CD14-positive monocyte (primary cell): ENCODE measurements around the gene METTL1. TPM values are rescaled to one million over a fixed set of nuclear protein-coding genes. Genes with fewer than 3 reads are reported as not detected.

Experiments
- DNase-seq, 3 donors: peaks; one replicate each; pipeline ENCODE4 v3.0.0-alpha.2; 2011 to 2022
- H2AFZ ChIP-seq: 2 replicates; pipeline ENCODE4 v1.6.0; 2012; ENCODE audit warnings: mild to moderate bottlenecking, low read depth, low read length, inconsistent platforms; ENCODE audit not compliant: insufficient read depth, poor library complexity, severe bottlenecking
- H3K27ac ChIP-seq, 2 donors: 1 replicate in 1 of 2; 2 replicates in 1 of 2; pipeline ENCODE4 v1.5.1; 2012 to 2013; ENCODE audit warnings: low read length in 2 of 2, control low read depth in 1 of 2, inconsistent platforms in 1 of 2, low read depth in 1 of 2, mild to moderate bottlenecking in 1 of 2
- H3K27me3 ChIP-seq, 2 donors: one replicate each; pipeline versions ENCODE4 v1.6.0 to v1.6.1; 2011 to 2013; ENCODE audit warnings: low read length in 2 of 2; ENCODE audit not compliant: control insufficient read depth in 2 of 2, insufficient read depth in 2 of 2
- H3K36me3 ChIP-seq, 2 donors: replicated peaks in 1 of 2; 1 replicate in 1 of 2; 2 replicates in 1 of 2; pipeline versions ENCODE4 v1.5.1 to v1.6.1; 2012 to 2013; ENCODE audit warnings: low read length in 2 of 2, control low read depth in 1 of 2, inconsistent platforms in 1 of 2, mild to moderate bottlenecking in 1 of 2; ENCODE audit not compliant: insufficient read depth in 2 of 2, control insufficient read depth in 1 of 2
- H3K4me1 ChIP-seq, 2 donors: 1 replicate in 1 of 2; 2 replicates in 1 of 2; pipeline versions ENCODE4 v1.5.1 to v1.6.1; 2012 to 2013; ENCODE audit warnings: low read length in 2 of 2, control low read depth in 1 of 2, inconsistent platforms in 1 of 2, mild to moderate bottlenecking in 1 of 2, moderate library complexity in 1 of 2; ENCODE audit not compliant: insufficient read depth in 2 of 2, control insufficient read depth in 1 of 2
- H3K4me2 ChIP-seq: replicated peaks from 2 replicates; pipeline ENCODE3; 2012; ENCODE audit warnings: low read length, moderate library complexity, mild to moderate bottlenecking; ENCODE audit not compliant: poor library complexity, severe bottlenecking; ENCODE audit errors: extremely low read depth
- H3K4me3 ChIP-seq, 3 experiments: fragments of 200-600 bp in 1 of 3; sonication (generic) in 1 of 3; replicated peaks in 1 of 3; 1 replicate in 2 of 3; 2 replicates in 1 of 3; pipeline ENCODE4 v1.5.1; 2011 to 2013; ENCODE audit warnings: low read length in 3 of 3, mild to moderate bottlenecking in 3 of 3, control low read depth in 2 of 3, low read depth in 2 of 3, inconsistent platforms in 1 of 3, moderate library complexity in 1 of 3
- H3K79me2 ChIP-seq: 2 replicates; pipeline ENCODE4 v1.6.0; 2012; ENCODE audit warnings: mild to moderate bottlenecking, control low read depth, inconsistent platforms, low read length, moderate library complexity; ENCODE audit not compliant: insufficient read depth
- H3K9ac ChIP-seq: 2 replicates; pipeline ENCODE4 v1.6.0; 2017; ENCODE audit warnings: low read length, mild to moderate bottlenecking; ENCODE audit not compliant: insufficient read depth, poor library complexity, severe bottlenecking
- H3K9me3 ChIP-seq, 2 donors: replicated peaks in 1 of 2; 1 replicate in 1 of 2; 2 replicates in 1 of 2; pipeline versions ENCODE4 v1.5.1 to v1.6.1; 2012 to 2013; ENCODE audit warnings: low read length in 2 of 2, control low read depth in 1 of 2; ENCODE audit not compliant: control insufficient read depth in 1 of 2, insufficient read depth in 1 of 2
- H4K20me1 ChIP-seq: 2 replicates; pipeline ENCODE4 v1.6.0; 2012; ENCODE audit warnings: mild to moderate bottlenecking, low read length, control low read depth, moderate library complexity; ENCODE audit not compliant: insufficient read depth
- H3K27ac Mint-ChIP-seq, 7 donors: one replicate each; pipeline ENCODE4 v1.8.0; 2020; ENCODE audit warnings: mild to moderate bottlenecking in 7 of 7, mixed read lengths in 7 of 7, moderate library complexity in 6 of 7, inconsistent platforms in 2 of 7
- H3K27me3 Mint-ChIP-seq, 3 donors: one replicate each; pipeline ENCODE4 v1.8.0; 2021 to 2022; ENCODE audit warnings: low read depth in 3 of 3, mild to moderate bottlenecking in 3 of 3, mixed read lengths in 3 of 3, moderate library complexity in 3 of 3, inconsistent platforms in 1 of 3
- H3K36me3 Mint-ChIP-seq, 2 donors: one replicate each; pipeline ENCODE4 v1.8.0; 2020; ENCODE audit warnings: mixed read lengths in 2 of 2, inconsistent platforms in 1 of 2, mild to moderate bottlenecking in 1 of 2
- H3K4me1 Mint-ChIP-seq: one replicate; pipeline ENCODE4 v1.8.0; 2020; ENCODE audit warnings: mild to moderate bottlenecking, mixed read lengths
- H3K4me3 Mint-ChIP-seq, 2 donors: one replicate each; pipeline ENCODE4 v1.8.0; 2020; ENCODE audit warnings: mild to moderate bottlenecking in 2 of 2, mixed read lengths in 2 of 2, moderate library complexity in 1 of 2
- H3K9me3 Mint-ChIP-seq, 7 donors: one replicate each; pipeline ENCODE4 v1.8.0; 2020 to 2022; ENCODE audit warnings: mixed read lengths in 7 of 7, mild to moderate bottlenecking in 6 of 7, moderate library complexity in 6 of 7, inconsistent platforms in 2 of 7
- WGBS: methylation state at CpG from one replicate; pipeline ENCODE4 v1.1.5; 2013; ENCODE audit warnings: missing lambda C conversion rate; ENCODE audit not compliant: insufficient coverage; 5-methylcytosine and 5-hydroxymethylcytosine counted together
- intact Hi-C, 2 donors: fragments of 100-400 bp; cut with micrococcal nuclease; formaldehyde crosslinking; loops; one replicate each; pipeline versions ENCODE4 v1.15.0 to v1.15.1; 2023
- polyA plus RNA-seq, 3 donors: library from polyadenylated mRNA; depleted of rRNA in 1 of 3; unstranded in 2 of 3; stranded (reverse) in 1 of 3; fragments of 300-500 nt in 2 of 3; fragments of >200 nt in 1 of 3; fragmentation: Illumina TruSeq in 2 of 3; gene quantifications; 1 replicate in 2 of 3; 2 replicates in 1 of 3; pipeline ENCODE4 v1.2.3, GENCODE V29; 2012 to 2021
- TF ChIP-seq, protein P1 (sequence below): fragments of 200-600 bp; IDR thresholded peaks from one replicate; pipeline ENCODE4 v1.8.0; 2022; ENCODE audit warnings: antibody characterized with exemption, mild to moderate bottlenecking

The METTL1 gene
- polyA plus RNA-seq, 3 donors, result 3.4 to 5.0 (median 3.7) TPM

DNA sequence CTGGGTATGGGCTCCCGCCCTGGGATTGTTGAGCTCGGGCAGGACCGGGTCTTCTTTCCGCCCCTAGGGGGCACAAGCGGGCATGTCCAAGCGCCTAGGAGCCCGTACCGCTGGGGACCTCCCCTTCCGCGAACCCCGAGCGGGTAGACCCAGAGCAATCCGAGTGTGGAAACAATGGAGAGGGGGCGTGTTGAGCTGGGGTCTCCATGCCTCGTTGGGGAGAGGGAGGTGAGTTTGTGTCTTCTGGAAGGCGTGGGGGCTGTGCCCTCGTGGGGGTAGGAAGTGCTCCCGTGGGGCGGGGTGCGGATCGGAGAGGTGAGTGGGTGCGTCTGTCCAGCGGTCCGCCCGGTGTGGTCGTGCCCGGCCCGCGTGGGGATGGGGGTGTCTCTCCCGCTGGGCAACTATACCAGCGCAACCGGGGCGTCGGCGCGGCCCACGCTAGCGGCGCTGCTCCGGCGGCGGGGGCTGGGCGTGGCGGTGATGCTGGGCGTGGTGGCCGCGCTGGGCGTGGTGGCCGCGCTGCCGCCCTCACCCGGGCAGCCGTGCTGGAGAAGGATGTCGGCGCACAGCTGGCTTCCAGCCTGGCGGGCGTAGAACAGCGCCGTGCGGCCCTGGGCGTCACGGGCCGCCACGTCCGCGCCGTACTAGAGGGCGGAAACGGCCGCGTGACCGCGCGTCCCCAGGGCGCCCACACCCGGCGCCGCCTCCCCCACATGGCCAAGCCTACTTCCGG lies 45.6 kb downstream of the METTL1 start:
- Histone ChIP-seq H3K9ac (no peak overlapping the region), H3K4me2 (no peak overlapping the region)
- peak overlapping the region; percentile 74 to 84 for H3K4me3 Mint-ChIP-seq

DNA sequence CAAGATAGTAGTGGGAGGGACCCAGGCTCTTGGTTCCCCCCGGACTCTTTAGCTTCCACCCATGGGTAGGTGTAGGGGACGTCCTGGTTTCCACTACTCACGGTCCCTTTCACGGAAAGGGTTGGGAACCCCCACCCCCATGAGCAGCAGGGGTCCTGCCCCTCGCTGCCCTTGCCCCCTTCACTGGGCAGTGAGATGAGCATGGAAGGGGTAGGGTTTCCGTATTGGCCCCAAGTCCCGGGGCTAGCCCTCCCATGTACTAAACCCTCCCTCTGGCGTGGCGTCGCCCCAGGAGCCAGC lies 46.1 kb downstream of the METTL1 start:
- peaks cover 3% of the 10 kb centered on the region for H3K4me1 Mint-ChIP-seq
- H3K36me3 Mint-ChIP-seq, result peaks cover 40 to 57% of the 10 kb centered on the region in 2 donors
- H3K4me1 ChIP-seq, result no peaks in the 10 kb centered on the region
- H3K4me3 Mint-ChIP-seq, result no peak overlapping the region
- no peak overlapping the region for H3K4me2 ChIP-seq
- no CpG with 5 or more reads among the region's 10 CpGs for WGBS
- no peak overlapping the region for H3K27ac Mint-ChIP-seq
- H3K9me3 ChIP-seq, result peaks cover 0 to 14% of the 10 kb centered on the region in 2 donors
- H3K27me3 ChIP-seq, result no peaks in the 10 kb centered on the region
- peaks cover 6% of the 10 kb centered on the region for H4K20me1 ChIP-seq
- no peak overlapping the region for H3K27ac ChIP-seq
- DNase-seq, result no peak
- H3K79me2 ChIP-seq, result no peaks in the 10 kb centered on the region
- peaks cover 0 to 15% (median 12%) of the 10 kb centered on the region in 7 donors for H3K9me3 Mint-ChIP-seq
- H3K36me3 ChIP-seq, result peaks cover 45 to 55% of the 10 kb centered on the region in 2 donors
- no peak overlapping the region for H2AFZ ChIP-seq
- H3K27me3 Mint-ChIP-seq, result peaks cover 0 to 2% (median 1%) of the 10 kb centered on the region in 3 donors
- intact Hi-C loops, result no loop called here
- H3K4me3 ChIP-seq, result no peak overlapping the region
- TF ChIP-seq, protein P1, sequence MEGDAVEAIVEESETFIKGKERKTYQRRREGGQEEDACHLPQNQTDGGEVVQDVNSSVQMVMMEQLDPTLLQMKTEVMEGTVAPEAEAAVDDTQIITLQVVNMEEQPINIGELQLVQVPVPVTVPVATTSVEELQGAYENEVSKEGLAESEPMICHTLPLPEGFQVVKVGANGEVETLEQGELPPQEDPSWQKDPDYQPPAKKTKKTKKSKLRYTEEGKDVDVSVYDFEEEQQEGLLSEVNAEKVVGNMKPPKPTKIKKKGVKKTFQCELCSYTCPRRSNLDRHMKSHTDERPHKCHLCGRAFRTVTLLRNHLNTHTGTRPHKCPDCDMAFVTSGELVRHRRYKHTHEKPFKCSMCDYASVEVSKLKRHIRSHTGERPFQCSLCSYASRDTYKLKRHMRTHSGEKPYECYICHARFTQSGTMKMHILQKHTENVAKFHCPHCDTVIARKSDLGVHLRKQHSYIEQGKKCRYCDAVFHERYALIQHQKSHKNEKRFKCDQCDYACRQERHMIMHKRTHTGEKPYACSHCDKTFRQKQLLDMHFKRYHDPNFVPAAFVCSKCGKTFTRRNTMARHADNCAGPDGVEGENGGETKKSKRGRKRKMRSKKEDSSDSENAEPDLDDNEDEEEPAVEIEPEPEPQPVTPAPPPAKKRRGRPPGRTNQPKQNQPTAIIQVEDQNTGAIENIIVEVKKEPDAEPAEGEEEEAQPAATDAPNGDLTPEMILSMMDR, result no peak
- H3K9ac ChIP-seq, result no peak overlapping the region

More for the DNA sequence above, 45.6 kb downstream of the METTL1 start:
- Mint-ChIP-seq H3K4me1 (peaks cover 3% of the 10 kb centered on the region), H3K27ac (peak overlapping the region in 1 of 7 donors; percentile 60), H3K27me3 (peaks cover 0 to 2% (median 1%) of the 10 kb centered on the region in 3 donors), H3K9me3 (peaks cover 0 to 15% (median 12%) of the 10 kb centered on the region in 7 donors), H3K36me3 (peaks cover 40 to 57% of the 10 kb centered on the region in 2 donors)
- Histone ChIP-seq H3K27ac (no peak overlapping the region), H3K4me3 (no peak overlapping the region), H4K20me1 (peaks cover 3% of the 10 kb centered on the region), H3K4me1 (no peaks in the 10 kb centered on the region), H3K27me3 (no peaks in the 10 kb centered on the region), H3K9me3 (peaks cover 0 to 14% of the 10 kb centered on the region in 2 donors), H2AFZ (no peak overlapping the region), H3K36me3 (peaks cover 45 to 55% of the 10 kb centered on the region in 2 donors), H3K79me2 (no peaks in the 10 kb centered on the region)
- 91% methylated on average over 64 of the region's 79 CpGs for WGBS
- TF ChIP-seq, protein P1, result peak; percentile 17
- no peak for DNase-seq
- intact Hi-C loops, result no loop called here
